ENCODE results near the gene TTC17. TPM values are rescaled to one million over a fixed set of nuclear protein-coding genes. Genes with fewer than 3 reads are reported as not detected.

The TTC17 gene
- total RNA-seq, 1 donor, result 77.4 TPM

- Histone ChIP-seq H3K36me3 (ENCODE audit: insufficient read depth, low read length) (peaks cover 8% of the 10 kb centered on the region), H3K27ac (ENCODE audit: low read depth, low read length) (no peak overlapping the region), H3K27me3 (ENCODE audit: insufficient read depth, low read length) (no peaks in the 10 kb centered on the region), H3K9me3 (ENCODE audit: low read depth, low read length) (no peaks in the 10 kb centered on the region), H3K4me1 (ENCODE audit: insufficient read depth, low read length) (no peaks in the 10 kb centered on the region), H4K20me1 (ENCODE audit: insufficient read depth, low read length) (no peaks in the 10 kb centered on the region), H3K79me2 (ENCODE audit: insufficient read depth, low read length) (no peaks in the 10 kb centered on the region), H2AFZ (ENCODE audit: low read length) (no peak overlapping the region), H3K4me3 (ENCODE audit: insufficient read depth, low read length) (no peak overlapping the region), H3K4me2 (ENCODE audit: insufficient read depth, low read length) (no peak overlapping the region)
- no peak for DNase-seq (ENCODE audit: insufficient read length, low spot score, missing footprints)
- TF ChIP-seq, protein P1, sequence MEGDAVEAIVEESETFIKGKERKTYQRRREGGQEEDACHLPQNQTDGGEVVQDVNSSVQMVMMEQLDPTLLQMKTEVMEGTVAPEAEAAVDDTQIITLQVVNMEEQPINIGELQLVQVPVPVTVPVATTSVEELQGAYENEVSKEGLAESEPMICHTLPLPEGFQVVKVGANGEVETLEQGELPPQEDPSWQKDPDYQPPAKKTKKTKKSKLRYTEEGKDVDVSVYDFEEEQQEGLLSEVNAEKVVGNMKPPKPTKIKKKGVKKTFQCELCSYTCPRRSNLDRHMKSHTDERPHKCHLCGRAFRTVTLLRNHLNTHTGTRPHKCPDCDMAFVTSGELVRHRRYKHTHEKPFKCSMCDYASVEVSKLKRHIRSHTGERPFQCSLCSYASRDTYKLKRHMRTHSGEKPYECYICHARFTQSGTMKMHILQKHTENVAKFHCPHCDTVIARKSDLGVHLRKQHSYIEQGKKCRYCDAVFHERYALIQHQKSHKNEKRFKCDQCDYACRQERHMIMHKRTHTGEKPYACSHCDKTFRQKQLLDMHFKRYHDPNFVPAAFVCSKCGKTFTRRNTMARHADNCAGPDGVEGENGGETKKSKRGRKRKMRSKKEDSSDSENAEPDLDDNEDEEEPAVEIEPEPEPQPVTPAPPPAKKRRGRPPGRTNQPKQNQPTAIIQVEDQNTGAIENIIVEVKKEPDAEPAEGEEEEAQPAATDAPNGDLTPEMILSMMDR (IDR thresholded peaks at IDR 0.05; ENCODE audit: extremely low read depth, low read depth, low read length), result no peak
These were observed 139.8 kb downstream of the TTC17 start for GRCh38 chr11:43498561-43498960.

DNA sequence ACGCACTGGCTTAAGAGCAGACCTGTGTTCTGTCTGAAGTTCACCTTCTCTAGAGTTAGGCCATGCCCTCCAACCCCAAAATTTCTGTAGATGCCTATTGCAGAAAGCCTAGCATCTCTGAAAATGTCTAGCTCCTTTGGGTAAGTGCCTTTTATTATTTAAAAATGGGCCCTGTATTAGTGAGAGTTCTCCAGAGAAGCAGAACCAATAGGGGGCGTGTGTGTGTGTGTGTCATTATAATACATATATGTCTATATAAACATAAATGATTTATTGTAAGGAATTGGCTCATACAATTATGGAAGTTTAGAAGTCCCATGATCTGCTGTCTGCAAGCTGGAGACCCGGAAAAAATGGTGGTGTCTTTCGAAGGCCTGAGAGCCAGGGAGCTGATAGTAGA lies 144.7 kb downstream of the TTC17 start:
- TF ChIP-seq, protein P1 (IDR thresholded peaks at IDR 0.05; ENCODE audit: extremely low read depth, low read depth, low read length), result peak; percentile 32
- H3K79me2 ChIP-seq (ENCODE audit: insufficient read depth, low read length), result no peaks in the 10 kb centered on the region
- peaks cover 12% of the 10 kb centered on the region for H3K4me1 ChIP-seq (ENCODE audit: insufficient read depth, low read length)
- no peaks in the 10 kb centered on the region for H3K9me3 ChIP-seq (ENCODE audit: low read depth, low read length)
- no peak overlapping the region for H3K27ac ChIP-seq (ENCODE audit: low read depth, low read length)
- no peak overlapping the region for H2AFZ ChIP-seq (ENCODE audit: low read length)
- no peak for DNase-seq (ENCODE audit: insufficient read length, low spot score, missing footprints)
- no peak overlapping the region for H3K4me3 ChIP-seq (ENCODE audit: insufficient read depth, low read length)
- no peaks in the 10 kb centered on the region for H4K20me1 ChIP-seq (ENCODE audit: insufficient read depth, low read length)
- no peak overlapping the region for H3K4me2 ChIP-seq (ENCODE audit: insufficient read depth, low read length)
- no peaks in the 10 kb centered on the region for H3K27me3 ChIP-seq (ENCODE audit: insufficient read depth, low read length)
- H3K36me3 ChIP-seq (ENCODE audit: insufficient read depth, low read length), result no peaks in the 10 kb centered on the region

GRCh38 chr11:43504316-43504950 lies 145.7 kb downstream of the TTC17 start:
- Histone ChIP-seq H2AFZ (ENCODE audit: low read length) (no peak overlapping the region), H3K36me3 (ENCODE audit: insufficient read depth, low read length) (no peaks in the 10 kb centered on the region), H3K27me3 (ENCODE audit: insufficient read depth, low read length) (no peaks in the 10 kb centered on the region), H3K9me3 (ENCODE audit: low read depth, low read length) (no peaks in the 10 kb centered on the region), H3K79me2 (ENCODE audit: insufficient read depth, low read length) (no peaks in the 10 kb centered on the region), H3K4me1 (ENCODE audit: insufficient read depth, low read length) (peaks cover 17% of the 10 kb centered on the region), H3K27ac (ENCODE audit: low read depth, low read length) (no peak overlapping the region), H3K4me2 (ENCODE audit: insufficient read depth, low read length) (no peak overlapping the region), H3K4me3 (ENCODE audit: insufficient read depth, low read length) (no peak overlapping the region), H4K20me1 (ENCODE audit: insufficient read depth, low read length) (no peaks in the 10 kb centered on the region)
- TF ChIP-seq, protein P1 (IDR thresholded peaks at IDR 0.05; ENCODE audit: extremely low read depth, low read depth, low read length), result peak; percentile 55
- DNase-seq (ENCODE audit: insufficient read length, low spot score, missing footprints), result no peak

DNA sequence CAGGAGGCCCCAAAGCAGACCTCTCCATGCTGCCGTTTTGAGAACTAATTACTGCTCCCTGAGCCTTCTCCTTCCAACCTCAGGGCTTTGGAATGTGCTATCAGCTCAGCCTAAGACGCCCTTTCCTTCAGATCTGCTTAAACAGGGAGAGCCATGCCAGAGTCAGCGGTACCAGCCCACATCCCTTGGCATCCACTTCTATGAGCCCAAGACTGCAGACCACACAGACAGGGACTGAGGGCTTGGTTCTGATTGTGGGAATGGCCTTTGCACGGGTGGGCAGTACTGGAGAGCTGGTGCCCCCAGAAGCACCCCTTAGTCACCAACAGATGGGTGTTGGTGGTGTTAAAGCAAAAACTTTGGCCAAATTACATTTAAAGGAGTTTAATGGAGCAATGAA lies 146.5 kb downstream of the TTC17 start:
- Histone ChIP-seq H3K79me2 (ENCODE audit: insufficient read depth, low read length) (no peaks in the 10 kb centered on the region), H3K27me3 (ENCODE audit: insufficient read depth, low read length) (no peaks in the 10 kb centered on the region), H3K4me3 (ENCODE audit: insufficient read depth, low read length) (no peak overlapping the region), H3K4me2 (ENCODE audit: insufficient read depth, low read length) (no peak overlapping the region), H3K27ac (ENCODE audit: low read depth, low read length) (no peak overlapping the region), H3K36me3 (ENCODE audit: insufficient read depth, low read length) (no peaks in the 10 kb centered on the region), H4K20me1 (ENCODE audit: insufficient read depth, low read length) (no peaks in the 10 kb centered on the region), H2AFZ (ENCODE audit: low read length) (no peak overlapping the region), H3K4me1 (ENCODE audit: insufficient read depth, low read length) (peaks cover 17% of the 10 kb centered on the region), H3K9me3 (ENCODE audit: low read depth, low read length) (no peaks in the 10 kb centered on the region)
- TF ChIP-seq, protein P1 (IDR thresholded peaks at IDR 0.05; ENCODE audit: extremely low read depth, low read depth, low read length), result no peak
- no peak for DNase-seq (ENCODE audit: insufficient read length, low spot score, missing footprints)

All from osteoblast (primary cell).